Smooth muscle cell (in vitro differentiated cells): ENCODE measurements around the gene PRLHR. TPM values are rescaled to one million over a fixed set of nuclear protein-coding genes. Genes with fewer than 3 reads are reported as not detected.

ENCODE experiments used
- DNase-seq: peaks from one replicate; lab custom pipeline; 2025; ENCODE audit not compliant: unreplicated experiment; lab: John Stamatoyannopoulos, UW
- H2AFZ ChIP-seq: fragments of 200-600 bp; sonication (generic); 2 replicates; pipeline ENCODE4 v1.6.0; 2016; ENCODE audit warnings: antibody characterized with exemption, low read depth, mild to moderate bottlenecking
- H3F3A ChIP-seq: fragments of 200-600 bp; sonication (generic); 2 replicates; pipeline ENCODE4 v1.6.0; 2017; ENCODE audit warnings: antibody characterized with exemption, low read depth
- H3K27ac ChIP-seq: fragments of 200-600 bp; sonication (generic); 2 replicates; pipeline ENCODE4 v1.5.1; 2016; ENCODE audit warnings: low read depth, mild to moderate bottlenecking
- H3K27me3 ChIP-seq: fragments of 200-600 bp; sonication (generic); 2 replicates; pipeline ENCODE4 v1.6.1; 2016; ENCODE audit warnings: low read depth, mild to moderate bottlenecking
- H3K36me3 ChIP-seq: fragments of 200-600 bp; sonication (generic); 2 replicates; pipeline ENCODE4 v1.5.1; 2016; ENCODE audit warnings: low read depth
- H3K4me1 ChIP-seq: fragments of 200-600 bp; sonication (generic); 2 replicates; pipeline ENCODE4 v1.5.1; 2016; ENCODE audit warnings: low read depth
- H3K4me2 ChIP-seq: fragments of 200-600 bp; sonication (generic); 2 replicates; pipeline ENCODE4 v1.6.0; 2016; ENCODE audit warnings: mild to moderate bottlenecking
- H3K4me3 ChIP-seq: fragments of 200-600 bp; sonication (generic); 2 replicates; pipeline ENCODE4 v1.5.1; 2016; ENCODE audit warnings: mild to moderate bottlenecking
- H3K79me2 ChIP-seq: fragments of 200-600 bp; sonication (generic); 2 replicates; pipeline ENCODE4 v1.6.0; 2016; ENCODE audit warnings: low read depth, mild to moderate bottlenecking
- H3K9ac ChIP-seq: fragments of 200-600 bp; sonication (generic); 2 replicates; pipeline ENCODE4 v1.6.0; 2016; ENCODE audit warnings: low read depth
- H3K9me3 ChIP-seq: fragments of 200-600 bp; sonication (generic); replicated peaks from 2 replicates; pipeline ENCODE4 v1.5.1; 2016; ENCODE audit warnings: low read depth
- H4K20me1 ChIP-seq: fragments of 200-600 bp; sonication (generic); 2 replicates; pipeline ENCODE4 v1.6.0; 2016; ENCODE audit warnings: low read depth
- WGBS: methylation state at CpG from one replicate; pipeline ENCODE4 v1.1.7; 2016; ENCODE audit warnings: low lambda C conversion rate; 5-methylcytosine and 5-hydroxymethylcytosine counted together
- polyA plus RNA-seq: library from polyadenylated mRNA; unstranded; fragments of >200 nt; fragmentation: Nextera tagmentation; extraction: Ambion mirVana; gene quantifications from 2 replicates; pipeline ENCODE4 v1.2.1, GENCODE V29; 2016
- total RNA-seq: library from RNA; depleted of rRNA; stranded (reverse); fragments of >200 nt; gene quantifications from 2 replicates; pipeline ENCODE4 v1.2.3, GENCODE V29; 2014
- TF ChIP-seq, protein P1 (sequence below): fragments of 200-600 bp; sonication (generic); IDR thresholded peaks from 2 replicates; pipeline ENCODE4 v1.5.1; 2017; ENCODE audit warnings: borderline replicate concordance, mild to moderate bottlenecking, antibody characterized with exemption; ENCODE audit not compliant: insufficient read depth, poor library complexity, severe bottlenecking

PRLHR gene
- total and polyA plus RNA-seq, 2 experiments from 2014 or later: not detected

DNA sequence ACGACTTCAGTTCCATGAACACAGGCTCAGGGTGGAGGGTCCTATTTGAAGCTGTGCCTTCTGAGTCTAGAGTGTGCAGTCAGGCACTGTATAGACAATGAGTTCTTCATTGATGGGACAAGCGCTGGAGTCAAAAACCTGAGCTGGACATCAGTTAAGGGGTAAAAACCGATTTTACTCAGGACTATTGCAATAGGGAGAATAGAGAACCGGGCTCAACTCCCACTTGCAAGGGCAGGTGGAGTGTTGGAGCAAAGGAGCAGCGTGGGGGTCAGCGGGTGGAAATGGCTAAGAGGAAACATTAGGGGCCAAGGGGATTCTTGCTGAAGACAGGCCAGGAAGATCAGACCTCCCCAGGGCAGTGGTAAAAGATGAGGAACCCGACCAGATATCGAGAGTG lies 28.5 kb downstream of the PRLHR start:
- WGBS: 85% methylated on average over 8 of the region's 8 CpGs
- Histone ChIP-seq H3K9ac (no peak overlapping the region), H2AFZ (no peak overlapping the region), H3K9me3 (no peaks in the 10 kb centered on the region), H3K4me3 (no peak overlapping the region), H3K27me3 (no peaks in the 10 kb centered on the region), H4K20me1 (no peaks in the 10 kb centered on the region), H3K36me3 (no peaks in the 10 kb centered on the region), H3K4me2 (no peak overlapping the region), H3F3A (no peaks in the 10 kb centered on the region), H3K4me1 (no peaks in the 10 kb centered on the region), H3K27ac (no peak overlapping the region), H3K79me2 (no peaks in the 10 kb centered on the region)
- TF ChIP-seq, protein P1, sequence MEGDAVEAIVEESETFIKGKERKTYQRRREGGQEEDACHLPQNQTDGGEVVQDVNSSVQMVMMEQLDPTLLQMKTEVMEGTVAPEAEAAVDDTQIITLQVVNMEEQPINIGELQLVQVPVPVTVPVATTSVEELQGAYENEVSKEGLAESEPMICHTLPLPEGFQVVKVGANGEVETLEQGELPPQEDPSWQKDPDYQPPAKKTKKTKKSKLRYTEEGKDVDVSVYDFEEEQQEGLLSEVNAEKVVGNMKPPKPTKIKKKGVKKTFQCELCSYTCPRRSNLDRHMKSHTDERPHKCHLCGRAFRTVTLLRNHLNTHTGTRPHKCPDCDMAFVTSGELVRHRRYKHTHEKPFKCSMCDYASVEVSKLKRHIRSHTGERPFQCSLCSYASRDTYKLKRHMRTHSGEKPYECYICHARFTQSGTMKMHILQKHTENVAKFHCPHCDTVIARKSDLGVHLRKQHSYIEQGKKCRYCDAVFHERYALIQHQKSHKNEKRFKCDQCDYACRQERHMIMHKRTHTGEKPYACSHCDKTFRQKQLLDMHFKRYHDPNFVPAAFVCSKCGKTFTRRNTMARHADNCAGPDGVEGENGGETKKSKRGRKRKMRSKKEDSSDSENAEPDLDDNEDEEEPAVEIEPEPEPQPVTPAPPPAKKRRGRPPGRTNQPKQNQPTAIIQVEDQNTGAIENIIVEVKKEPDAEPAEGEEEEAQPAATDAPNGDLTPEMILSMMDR: no peak
- no peak for DNase-seq

DNA sequence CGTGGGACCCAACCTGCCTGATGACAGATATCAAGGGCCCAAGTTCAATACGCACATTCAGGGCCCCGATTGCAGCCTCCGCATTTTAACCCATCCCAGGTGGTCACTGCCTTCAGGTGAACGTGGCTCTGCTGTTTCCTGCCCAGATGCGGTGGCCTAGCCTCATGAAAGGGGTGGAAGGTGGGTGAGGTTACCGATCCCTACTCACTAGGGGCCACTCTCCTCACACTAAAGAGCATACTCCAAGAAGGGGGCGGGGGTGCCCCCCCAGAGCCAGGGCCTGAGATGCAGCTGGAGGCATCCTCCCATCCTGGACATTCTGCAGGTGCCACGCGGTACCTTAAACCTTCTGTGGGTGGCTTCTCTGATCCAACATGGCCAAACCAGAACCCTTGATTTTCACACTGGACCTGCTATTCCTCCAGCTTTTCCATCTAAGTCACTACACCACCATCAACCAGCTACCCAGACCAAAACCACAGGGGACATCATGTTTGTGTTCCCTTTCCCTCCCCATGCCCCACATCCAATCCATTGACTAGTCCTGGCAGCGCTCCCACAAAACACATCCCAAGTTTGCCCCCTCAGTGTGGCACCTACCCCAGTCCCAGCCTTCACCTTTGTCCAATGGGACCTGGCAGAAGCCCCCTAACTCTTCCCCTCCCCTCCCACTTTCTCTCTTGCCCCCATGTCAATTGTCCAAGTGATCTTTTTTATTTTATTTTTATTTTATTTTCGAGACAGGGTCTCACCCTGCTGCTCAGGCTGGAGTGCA lies 30.0 kb downstream of the PRLHR start:
- Histone ChIP-seq H3K9ac (no peak overlapping the region), H3K4me1 (no peaks in the 10 kb centered on the region), H3K27ac (no peak overlapping the region), H3K27me3 (no peaks in the 10 kb centered on the region), H3K4me3 (no peak overlapping the region), H3K4me2 (no peak overlapping the region), H3F3A (no peaks in the 10 kb centered on the region), H4K20me1 (no peaks in the 10 kb centered on the region), H3K36me3 (no peaks in the 10 kb centered on the region), H3K79me2 (no peaks in the 10 kb centered on the region), H3K9me3 (no peaks in the 10 kb centered on the region), H2AFZ (no peak overlapping the region)
- 89% methylated on average over 12 of the region's 12 CpGs for WGBS
- no peak for DNase-seq
- TF ChIP-seq, protein P1: no peak

DNA sequence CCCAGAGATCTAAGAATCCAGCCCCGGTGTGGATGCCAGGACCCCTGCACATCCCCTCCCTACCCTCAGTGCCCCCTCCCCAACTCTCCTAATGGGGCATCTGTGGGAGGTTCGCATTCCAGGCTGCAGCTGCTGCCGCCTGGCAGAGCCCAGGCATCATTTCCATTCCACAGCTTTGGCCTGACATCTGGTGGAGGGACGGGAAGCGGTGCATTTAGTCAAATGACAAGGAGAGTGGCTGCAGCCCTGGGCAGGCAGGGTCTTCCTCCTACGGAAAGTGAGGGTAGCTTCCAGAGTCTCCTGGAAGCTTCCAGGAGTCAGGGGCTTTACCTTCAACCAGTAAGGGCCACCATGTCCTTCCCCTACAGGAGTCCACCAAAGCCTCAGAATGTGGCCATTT lies 30.8 kb downstream of the PRLHR start:
- peaks cover 3% of the 10 kb centered on the region for H3K9me3 ChIP-seq
- H3K27me3 ChIP-seq: no peaks in the 10 kb centered on the region
- H3K4me2 ChIP-seq: no peak overlapping the region
- no peak for DNase-seq
- H3K27ac ChIP-seq: no peak overlapping the region
- H2AFZ ChIP-seq: no peak overlapping the region
- no peak overlapping the region for H3K4me3 ChIP-seq
- no peaks in the 10 kb centered on the region for H4K20me1 ChIP-seq
- 24% methylated on average over 6 of the region's 6 CpGs for WGBS
- TF ChIP-seq, protein P1: peak; percentile 16
- H3F3A ChIP-seq: no peaks in the 10 kb centered on the region
- no peaks in the 10 kb centered on the region for H3K4me1 ChIP-seq
- H3K9ac ChIP-seq: no peak overlapping the region
- H3K79me2 ChIP-seq: no peaks in the 10 kb centered on the region
- no peaks in the 10 kb centered on the region for H3K36me3 ChIP-seq

DNA sequence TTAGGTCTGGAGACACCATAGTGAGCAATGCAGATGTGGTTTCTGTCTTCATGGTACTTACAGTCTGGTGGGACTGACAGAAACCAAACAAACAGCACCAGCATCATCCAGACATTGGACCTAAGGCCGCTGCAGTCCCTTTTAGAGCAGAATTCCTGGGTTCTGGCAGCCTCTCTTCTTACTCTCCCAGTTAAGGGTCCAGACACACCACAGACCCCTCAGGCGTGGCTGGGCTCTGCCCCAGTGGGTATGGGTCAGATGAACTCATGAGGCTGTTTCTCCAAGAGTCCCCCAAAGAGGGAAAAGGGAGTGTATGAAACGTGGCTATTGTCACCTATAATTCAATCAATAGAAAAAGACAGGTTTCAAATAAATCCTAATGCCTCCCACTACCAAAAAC lies 31.3 kb downstream of the PRLHR start:
- TF ChIP-seq, protein P1: no peak
- Histone ChIP-seq H3K27me3 (no peaks in the 10 kb centered on the region), H3K79me2 (no peaks in the 10 kb centered on the region), H3K4me1 (no peaks in the 10 kb centered on the region), H3K4me2 (no peak overlapping the region), H3K27ac (no peak overlapping the region), H2AFZ (no peak overlapping the region), H3K9me3 (peaks cover 3% of the 10 kb centered on the region), H3K36me3 (no peaks in the 10 kb centered on the region), H3K4me3 (no peak overlapping the region), H3F3A (no peaks in the 10 kb centered on the region), H4K20me1 (no peaks in the 10 kb centered on the region), H3K9ac (no peak overlapping the region)
- no peak for DNase-seq
- 81% methylated on average over 3 of the region's 3 CpGs for WGBS
